Small intestine (tissue), 7 donors: ENCODE data around the gene FN3KRP. TPM values are rescaled to one million over a fixed set of nuclear protein-coding genes. Genes with fewer than 3 reads are reported as not detected.
A peak's percentile ranks its signal among the peaks of the same experiment; 100 is the strongest.

Source experiments
- DNase-seq, 2 donors: peaks; one replicate each; pipeline versions ENCODE4 v3.0.0 to v3.0.0-alpha.2; 2013
- FAIRE-seq: peaks from 2 replicates; lab custom pipeline; 2012; peaks lifted over from hg19 to GRCh38; lab: Jason Lieb, UNC
- H3K27ac ChIP-seq, 3 donors: one replicate each; pipeline ENCODE4 v1.5.1; 2013; ENCODE audit warnings: low read length in 2 of 3, mild to moderate bottlenecking in 2 of 3, control low read depth in 1 of 3, inconsistent platforms in 1 of 3, low read depth in 1 of 3, moderate library complexity in 1 of 3
- H3K27me3 ChIP-seq, 3 donors: one replicate each; pipeline ENCODE4 v1.6.1; 2013; ENCODE audit warnings: low read length in 3 of 3, inconsistent platforms in 1 of 3; ENCODE audit not compliant: control insufficient read depth in 3 of 3, insufficient read depth in 3 of 3
- H3K36me3 ChIP-seq, 3 donors: one replicate each; pipeline ENCODE4 v1.6.1; 2013; ENCODE audit warnings: low read length in 3 of 3, inconsistent platforms in 1 of 3, low read depth in 1 of 3, mild to moderate bottlenecking in 1 of 3, moderate library complexity in 1 of 3; ENCODE audit not compliant: control insufficient read depth in 3 of 3, insufficient read depth in 2 of 3
- H3K4me1 ChIP-seq, 3 donors: one replicate each; pipeline ENCODE4 v1.6.1; 2013; ENCODE audit warnings: low read length in 2 of 3, inconsistent platforms in 1 of 3, low read depth in 1 of 3, mild to moderate bottlenecking in 1 of 3, moderate library complexity in 1 of 3; ENCODE audit not compliant: control insufficient read depth in 3 of 3, insufficient read depth in 2 of 3
- H3K4me3 ChIP-seq, 3 donors: one replicate each; pipeline ENCODE4 v1.5.1; 2013; ENCODE audit warnings: low read length in 3 of 3, control low read depth in 1 of 3, inconsistent platforms in 1 of 3, low read depth in 1 of 3, mild to moderate bottlenecking in 1 of 3, moderate library complexity in 1 of 3
- H3K9me3 ChIP-seq, 2 donors: one replicate each; pipeline ENCODE4 v1.6.1; 2013; ENCODE audit warnings: low read depth in 1 of 2, low read length in 1 of 2; ENCODE audit not compliant: control insufficient read depth in 2 of 2, insufficient read depth in 1 of 2
- WGBS, 3 donors: extraction: QIAGEN DNeasy Blood & Tissue Kit; methylation state at CpG; one replicate each; pipeline ENCODE4 v1.1.7; 2013; 5-methylcytosine and 5-hydroxymethylcytosine counted together
- polyA plus RNA-seq, 4 donors: library from polyadenylated mRNA; stranded (reverse) in 3 of 4; unstranded in 1 of 4; fragments of 200-250 nt in 3 of 4; fragments of 120-200 nt in 1 of 4; gene quantifications; one replicate each; pipeline versions ENCODE4 v1.2.1 to v1.2.3, GENCODE V29; 2013
- donor health status: healthy with polysubstance abuse.
- donor health status: control.
- donor health status: control.
- donor health status: Bipolar disorder and iron deficiency.
- donor health status: healthy.

Gene FN3KRP
- polyA plus RNA-seq, 4 donors = 20.3 to 50.0 (median 26.5) TPM

DNA sequence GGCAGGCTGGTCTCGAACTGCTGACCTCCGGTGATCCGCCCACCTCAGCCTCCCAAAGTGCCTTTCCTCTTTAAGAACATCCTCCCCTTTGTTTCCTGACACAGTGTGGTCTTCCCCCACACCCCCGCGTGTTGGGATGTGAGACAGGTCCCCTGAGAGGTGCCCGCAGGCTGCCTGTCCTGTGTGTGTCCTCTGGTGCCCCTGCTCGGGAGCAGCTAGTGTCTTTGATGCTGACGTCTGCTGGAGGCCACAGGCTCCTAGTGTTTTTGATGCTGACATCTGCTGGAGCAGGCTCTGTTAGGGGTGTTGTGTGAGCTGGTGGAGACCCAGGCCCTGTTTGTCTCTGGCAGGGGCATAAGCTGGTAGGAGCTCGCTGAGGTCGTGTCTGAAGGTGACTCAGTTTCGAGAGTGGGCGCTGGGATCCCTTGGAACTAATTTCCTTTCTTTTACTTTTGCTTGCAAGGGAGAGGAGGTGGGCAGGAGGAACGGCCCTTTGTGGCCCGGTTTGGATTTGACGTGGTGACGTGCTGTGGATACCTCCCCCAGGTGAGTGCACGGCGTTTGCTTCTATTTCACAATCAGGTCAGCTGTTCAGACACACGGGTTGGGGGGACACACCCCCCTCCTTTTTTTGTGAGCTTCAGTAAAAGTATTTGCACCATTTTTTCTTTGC is 6.0 kb downstream of the FN3KRP start:
- Histone ChIP-seq H3K36me3 (peaks cover 3 to 77% (median 17%) of the 10 kb centered on the region in 3 donors), H3K4me1 (peaks cover 0 to 8% (median 2%) of the 10 kb centered on the region in 3 donors), H3K4me3 (no peak overlapping the region), H3K27me3 (no peaks in the 10 kb centered on the region), H3K27ac (no peak overlapping the region), H3K9me3 (no peaks in the 10 kb centered on the region)
- 86 to 90% (median 87%) methylated on average over 19 of the region's 19 CpGs for WGBS, 3 donors
- DNase-seq (no peak), FAIRE-seq (no peak)

DNA sequence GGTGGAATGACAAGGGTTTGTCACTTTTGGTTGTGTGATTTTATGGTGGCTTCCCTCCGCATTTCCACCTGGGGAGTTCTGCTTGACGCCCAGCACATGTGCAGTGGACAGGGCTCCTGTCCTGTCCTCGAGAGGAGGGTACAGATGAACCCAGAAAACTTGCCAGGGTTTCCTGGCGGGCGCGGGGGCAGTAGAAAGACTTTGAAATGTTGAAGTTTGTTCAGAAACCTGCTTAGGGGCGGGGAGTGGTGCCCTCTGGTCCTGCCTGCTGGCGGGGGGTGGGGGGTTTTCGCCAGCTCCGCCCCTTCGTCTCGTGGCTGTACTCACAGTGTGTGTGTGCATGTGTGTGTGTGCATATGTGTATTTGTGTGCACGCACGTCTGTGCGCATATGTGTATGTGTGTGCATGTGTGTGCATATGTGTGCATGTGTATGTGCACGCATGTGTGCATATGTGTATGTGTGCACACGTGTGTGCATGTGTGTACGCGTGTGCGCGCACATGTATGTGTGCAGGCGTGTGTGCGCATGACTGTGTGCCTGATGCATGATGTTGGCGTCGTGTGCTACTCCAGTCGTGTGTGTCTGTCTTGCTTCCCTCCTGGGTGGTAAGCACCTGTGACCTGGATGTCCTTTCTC is 6.8 kb downstream of the FN3KRP start:
- Histone ChIP-seq H3K9me3 (no peaks in the 10 kb centered on the region), H3K27ac (no peak overlapping the region), H3K36me3 (peaks cover 3 to 79% (median 17%) of the 10 kb centered on the region in 3 donors), H3K4me1 (no peaks in the 10 kb centered on the region), H3K27me3 (no peaks in the 10 kb centered on the region), H3K4me3 (no peak overlapping the region)
- FAIRE-seq (no peak), DNase-seq (no peak)
- WGBS, 3 donors = 91 to 96% (median 92%) methylated on average over 26 of the region's 26 CpGs

DNA sequence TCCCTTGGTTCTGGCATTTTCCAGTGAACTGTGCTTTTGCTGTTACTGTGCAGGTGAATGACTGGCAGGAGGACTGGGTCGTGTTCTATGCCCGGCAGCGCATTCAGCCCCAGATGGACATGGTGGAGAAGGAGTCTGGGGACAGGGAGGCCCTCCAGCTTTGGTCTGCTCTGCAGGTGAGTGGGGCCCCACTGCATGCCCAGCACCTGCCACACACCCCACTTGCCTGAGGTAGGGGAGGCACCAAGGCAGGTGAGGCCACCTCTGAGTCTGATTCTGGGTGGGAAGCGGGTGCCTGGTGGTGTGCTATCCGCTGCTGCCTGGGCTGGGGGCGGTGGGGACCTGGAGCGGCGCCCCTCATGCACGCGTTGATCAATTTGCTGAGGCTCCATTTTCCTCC is 9.9 kb downstream of the FN3KRP start:
- no peaks in the 10 kb centered on the region for H3K9me3 ChIP-seq
- peaks cover 3 to 78% (median 13%) of the 10 kb centered on the region in 3 donors for H3K36me3 ChIP-seq
- WGBS, 3 donors = 95 to 97% (median 96%) methylated on average over 10 of the region's 10 CpGs
- DNase-seq = no peak
- H3K4me3 ChIP-seq = no peak overlapping the region
- no peaks in the 10 kb centered on the region for H3K4me1 ChIP-seq
- H3K27ac ChIP-seq = no peak overlapping the region
- FAIRE-seq = no peak
- no peaks in the 10 kb centered on the region for H3K27me3 ChIP-seq

DNA sequence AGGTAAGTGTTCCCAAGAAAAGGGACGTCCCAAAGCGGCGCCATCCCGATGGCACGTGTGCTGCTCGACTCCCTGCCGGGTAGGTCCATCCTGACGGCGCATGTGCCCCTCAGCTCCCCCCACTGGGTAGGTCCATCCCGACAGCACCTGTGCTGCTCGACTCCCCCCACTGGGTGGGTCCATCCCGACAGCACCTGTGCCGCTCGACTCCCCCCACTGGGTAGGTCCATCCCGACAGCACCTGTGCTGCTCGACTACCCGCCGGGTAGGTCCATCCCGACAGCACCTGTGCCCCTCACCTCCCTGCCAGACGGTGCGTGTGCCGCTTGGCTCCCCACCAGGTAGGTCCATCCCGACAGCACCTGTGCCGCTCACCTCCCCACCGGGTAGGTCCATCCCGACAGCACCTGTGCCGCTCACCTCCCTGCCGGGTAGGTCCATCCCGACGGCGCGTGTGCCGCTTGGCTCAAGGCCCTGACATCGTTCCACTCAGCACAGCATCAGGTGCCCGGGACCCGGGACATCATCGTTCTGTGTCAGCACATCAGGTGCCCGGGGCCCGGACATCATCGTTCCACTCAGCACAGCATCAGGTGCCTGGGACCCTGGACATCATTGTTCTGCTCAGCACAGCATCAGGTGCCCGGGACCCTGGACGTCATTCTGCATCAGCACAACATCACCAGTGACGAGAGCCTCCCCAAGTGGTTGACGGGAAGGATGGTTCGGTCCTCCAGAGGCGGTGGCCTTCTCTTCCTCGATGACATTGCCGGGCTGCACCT is 13.2 kb downstream of the FN3KRP start:
- FAIRE-seq (no peak), DNase-seq (no peak)
- Histone ChIP-seq H3K27ac (no peak overlapping the region), H3K36me3 (peaks cover 0 to 79% (median 8%) of the 10 kb centered on the region in 3 donors), H3K9me3 (peaks cover 0 to 10% of the 10 kb centered on the region in 2 donors), H3K4me3 (no peak overlapping the region), H3K4me1 (peaks cover 0 to under 1% (median 0%) of the 10 kb centered on the region in 3 donors), H3K27me3 (no peaks in the 10 kb centered on the region)
- WGBS, 3 donors = 87 to 90% (median 89%) methylated on average over 46 to 48 of the region's 48 CpGs

DNA sequence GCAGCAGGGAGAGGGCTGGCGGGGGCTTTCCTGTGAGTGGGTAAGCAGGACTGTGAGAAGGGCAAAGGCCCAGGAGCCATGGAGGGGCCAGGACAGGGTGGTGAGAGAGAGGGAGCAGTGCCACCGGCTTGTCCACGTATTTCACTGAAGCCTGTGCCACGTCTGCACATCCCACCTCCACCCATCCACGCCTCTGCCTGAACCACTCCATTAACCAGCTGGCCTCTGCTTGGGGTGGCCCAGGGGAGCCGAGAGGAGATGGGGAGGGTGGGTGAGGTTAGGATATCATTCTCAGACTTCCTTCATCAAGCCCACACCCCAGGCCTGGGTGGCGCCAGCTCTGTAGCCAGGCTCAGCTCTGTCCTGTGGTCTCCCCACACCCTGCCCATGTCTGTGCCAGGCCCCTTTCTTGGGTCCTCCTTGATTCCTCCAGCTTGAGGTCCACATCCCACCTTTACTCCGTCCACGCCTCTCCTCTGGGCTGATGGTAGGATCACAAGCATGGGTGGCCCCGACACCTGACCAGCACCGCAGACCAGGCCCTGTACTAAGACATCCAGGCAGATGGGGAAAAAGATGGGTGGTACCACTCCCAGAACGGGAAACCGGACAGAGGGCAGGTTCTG is 15.7 kb downstream of the FN3KRP start:
- DNase-seq (no peak), FAIRE-seq (no peak)
- Histone ChIP-seq H3K4me3 (no peak overlapping the region), H3K27ac (no peak overlapping the region), H3K4me1 (peaks cover 0 to 5% (median 0%) of the 10 kb centered on the region in 3 donors), H3K9me3 (peaks cover 0 to 10% of the 10 kb centered on the region in 2 donors), H3K36me3 (peaks cover 0 to 66% (median 0%) of the 10 kb centered on the region in 3 donors), H3K27me3 (no peaks in the 10 kb centered on the region)
- WGBS, 3 donors = 87 to 96% (median 93%) methylated on average over 12 to 13 of the region's 13 CpGs

DNA sequence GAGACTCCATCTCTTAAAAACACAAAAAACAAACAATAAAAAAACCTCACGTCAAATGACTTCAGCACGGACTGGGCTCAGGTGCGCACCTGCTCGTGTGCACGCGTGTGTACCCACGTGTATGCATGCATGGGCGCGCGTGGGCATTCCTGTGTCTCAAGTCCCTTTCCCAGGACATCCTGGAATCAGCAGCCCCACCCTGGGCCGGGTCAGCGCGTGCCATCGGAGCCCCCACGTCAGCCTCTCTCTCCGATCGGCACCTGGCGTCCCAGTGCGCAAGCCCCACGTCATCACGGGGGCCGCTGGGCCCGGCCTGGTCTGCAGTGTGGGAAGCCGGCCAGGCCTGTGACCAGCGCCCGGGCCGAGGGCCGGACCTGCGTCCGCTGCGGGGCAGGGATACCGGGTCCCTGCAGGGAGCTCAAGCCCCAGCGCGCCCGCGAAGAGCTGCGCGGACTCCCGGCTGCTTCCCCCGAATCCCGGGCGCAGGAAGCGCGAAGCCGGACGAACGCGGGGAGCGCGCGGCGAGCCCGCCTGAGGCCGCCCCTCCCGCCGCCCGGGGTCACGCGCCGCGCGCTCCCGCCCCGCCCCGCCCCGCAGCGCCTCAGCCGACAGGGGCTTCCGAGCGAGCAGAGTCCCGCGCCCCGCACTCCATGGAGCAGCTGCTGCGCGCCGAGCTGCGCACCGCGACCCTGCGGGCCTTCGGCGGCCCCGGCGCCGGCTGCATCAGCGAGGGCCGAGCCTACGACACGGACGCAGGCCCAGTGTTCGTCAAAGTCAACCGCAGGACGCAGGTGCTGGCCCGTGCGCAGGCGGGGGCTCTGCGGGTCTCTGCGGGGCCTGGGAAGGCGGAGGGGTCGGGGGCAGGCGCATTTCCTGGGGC is 18.7 kb downstream of the FN3KRP start, which contains the start of gene FN3K:
TSS of gene FN3K (plus strand) at position 629 of the 880 bp plus-strand sequence. CDS start at position 651, 22 bp downstream.
- H3K27ac ChIP-seq = peak within 1 kb of the TSS in 2 of 3 donors; percentile 82 to 83
- H3K4me1 ChIP-seq = peaks cover 0 to 13% (median 0%) of the 10 kb centered on the region in 3 donors
- no peaks in the 10 kb centered on the region for H3K27me3 ChIP-seq
- H3K36me3 ChIP-seq = peaks cover 0 to 73% (median 0%) of the 10 kb centered on the region in 3 donors
- peaks cover 0 to 16% of the 10 kb centered on the region in 2 donors for H3K9me3 ChIP-seq
- FAIRE-seq (no peak), DNase-seq (peak; percentile 62 to 91)
- H3K4me3 ChIP-seq = peak within 1 kb of the TSS; percentile 66 to 86 (median 75)
- 4 to 9% (median 6%) methylated on average over 51 to 101 of the region's 101 CpGs for WGBS, 3 donors

DNA sequence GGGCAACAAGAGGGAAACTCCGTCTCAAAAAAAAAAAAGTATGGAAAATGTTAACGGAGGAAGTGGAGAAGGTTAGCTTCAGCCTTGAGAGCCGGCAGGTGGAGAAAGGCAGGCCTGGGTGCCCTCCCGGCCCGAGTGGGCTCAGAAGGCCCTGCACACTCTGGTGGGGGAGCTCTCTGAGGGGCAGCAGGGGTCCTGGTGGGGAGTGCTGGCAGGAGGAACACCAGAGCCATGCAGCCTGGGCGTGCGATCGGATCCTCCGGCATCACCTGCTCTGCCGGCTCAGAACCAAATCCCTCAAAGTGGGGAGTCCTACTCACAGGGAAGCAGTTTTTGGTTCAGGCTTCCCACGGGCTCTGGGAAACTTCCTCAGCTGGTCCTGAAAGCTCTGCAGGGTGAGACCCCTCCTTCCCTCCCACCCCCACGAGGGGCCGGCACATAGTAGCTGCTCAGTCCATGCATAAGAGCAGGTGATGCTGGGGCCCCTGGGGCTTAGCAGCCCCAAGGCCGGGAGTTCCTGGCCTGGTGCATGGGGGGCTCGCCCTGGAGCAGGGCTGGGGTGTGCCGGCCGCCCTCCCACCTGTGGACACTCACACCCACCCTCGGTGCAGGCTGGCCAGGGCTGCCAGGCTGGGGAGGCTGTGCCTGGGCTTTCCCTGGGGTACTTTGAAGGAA is 20.1 kb downstream of the FN3KRP start:
- DNase-seq (peak in 1 of 2 donors; percentile 38), FAIRE-seq (no peak)
- Histone ChIP-seq H3K27me3 (no peaks in the 10 kb centered on the region), H3K4me1 (peaks cover 0 to 25% (median 0%) of the 10 kb centered on the region in 3 donors), H3K4me3 (peak overlapping the region in 2 of 3 donors; percentile 66 to 75), H3K27ac (peak overlapping the region in 1 of 3 donors; percentile 83), H3K36me3 (peaks cover 3 to 70% (median 6%) of the 10 kb centered on the region in 3 donors), H3K9me3 (peaks cover 0 to 27% of the 10 kb centered on the region in 2 donors)
- 74 to 87% (median 77%) methylated on average over 18 of the region's 18 CpGs for WGBS, 3 donors
